B cell (primary cell): ENCODE measurements around the gene DENND1C. TPM values are rescaled to one million over a fixed set of nuclear protein-coding genes. Genes with fewer than 3 reads are reported as not detected.

Experiments
- ATAC-seq: fragments of 200-7000 bp; cut with Tn5 transposase; one replicate; pipeline ENCODE4 v1.10.0; 2021; ENCODE audit warnings: low read depth, mild to moderate bottlenecking, moderate number of reproducible peaks, moderate library complexity
- CTCF ChIA-PET: fragments of 350-600 bp; sonication (Branson Sonifier 250); formaldehyde crosslinking; loops from one replicate; lab custom pipeline; 2021; ENCODE audit warnings: antibody characterized with exemption, inconsistent platforms; lab: Charles Lee
- POLR2A ChIA-PET: fragments of 350-600 bp; sonication (Branson Sonifier 250); formaldehyde crosslinking; loops from one replicate; lab custom pipeline; 2021; ENCODE audit warnings: antibody characterized with exemption; lab: Charles Lee
- DNase-seq: peaks from one replicate; pipeline ENCODE4 v3.0.0; 2013
- H2AFZ ChIP-seq: 2 replicates; pipeline ENCODE4 v1.6.1; 2012; ENCODE audit warnings: mild to moderate bottlenecking, low read depth, low read length; ENCODE audit not compliant: insufficient read depth, poor library complexity, severe bottlenecking
- H3K27ac ChIP-seq, 2 donors: 1 replicate in 1 of 2; 2 replicates in 1 of 2; pipeline ENCODE4 v1.5.1; 2012 to 2013; ENCODE audit warnings: low read length in 2 of 2, mild to moderate bottlenecking in 2 of 2, moderate library complexity in 1 of 2
- H3K27me3 ChIP-seq, 4 experiments: fragments of 200-600 bp in 1 of 4; sonication (generic) in 1 of 4; replicated peaks in 1 of 4; 1 replicate in 2 of 4; 2 replicates in 2 of 4; pipeline versions ENCODE4 v1.6.1 to v1.7.0; 2013 to 2016; ENCODE audit warnings: low read length in 3 of 4, mild to moderate bottlenecking in 2 of 4, mixed read lengths in 1 of 4, moderate library complexity in 1 of 4; ENCODE audit not compliant: insufficient read depth in 4 of 4, control insufficient read depth in 3 of 4; ENCODE audit errors: control extremely low read depth in 1 of 4
- H3K36me3 ChIP-seq, 2 experiments: replicated peaks in 1 of 2; 1 replicate in 1 of 2; 2 replicates in 1 of 2; pipeline versions ENCODE4 v1.6.1 to v1.7.1; 2013; ENCODE audit warnings: low read length in 1 of 2; ENCODE audit not compliant: insufficient read depth in 2 of 2, control insufficient read depth in 1 of 2; ENCODE audit errors: control extremely low read depth in 1 of 2, extremely low read depth in 1 of 2
- H3K4me1 ChIP-seq, 2 donors: fragments of 200-600 bp in 1 of 2; sonication (generic) in 1 of 2; 1 replicate in 1 of 2; 2 replicates in 1 of 2; pipeline versions ENCODE4 v1.5.1 to v1.6.1; 2013 to 2017; ENCODE audit warnings: low read length in 2 of 2; ENCODE audit not compliant: control insufficient read depth in 2 of 2, insufficient read depth in 2 of 2
- H3K4me2 ChIP-seq: replicated peaks from 2 replicates; pipeline ENCODE3; 2012; ENCODE audit warnings: mild to moderate bottlenecking, low read depth, low read length; ENCODE audit not compliant: poor library complexity, severe bottlenecking
- H3K4me3 ChIP-seq, 5 experiments: fragments of 200-600 bp in 1 of 5; sonication (generic) in 1 of 5; 1 replicate in 3 of 5; 2 replicates in 2 of 5; pipeline versions ENCODE4 v1.5.1 to v1.7.0; 2011 to 2016; ENCODE audit warnings: low read length in 4 of 5, mild to moderate bottlenecking in 4 of 5, low read depth in 2 of 5, control low read depth in 1 of 5, moderate library complexity in 1 of 5; ENCODE audit not compliant: insufficient read depth in 1 of 5; ENCODE audit errors: control extremely low read depth in 1 of 5, extremely low read depth in 1 of 5
- H3K79me2 ChIP-seq: fragments of 200-600 bp; sonication (generic); one replicate; pipeline ENCODE4 v1.6.0; 2016; ENCODE audit warnings: low read length; ENCODE audit not compliant: control insufficient read depth, insufficient read depth
- H3K9ac ChIP-seq: fragments of 200-600 bp; sonication (generic); 2 replicates; pipeline ENCODE4 v1.6.1; 2017; ENCODE audit warnings: mild to moderate bottlenecking, low read length, moderate library complexity
- H3K9me3 ChIP-seq, 3 donors: one replicate each; pipeline versions ENCODE4 v1.6.1 to v1.7.1; 2013; ENCODE audit warnings: low read length in 2 of 3; ENCODE audit not compliant: control insufficient read depth in 2 of 3, insufficient read depth in 1 of 3; ENCODE audit errors: control extremely low read depth in 1 of 3
- H4K20me1 ChIP-seq: 2 replicates; pipeline ENCODE4 v1.6.0; 2012; ENCODE audit warnings: mild to moderate bottlenecking, low read length; ENCODE audit not compliant: insufficient read depth, control insufficient read depth, poor library complexity, severe bottlenecking
- H3K27ac Mint-ChIP-seq: one replicate; pipeline ENCODE4 v1.8.0; 2021; ENCODE audit warnings: mixed read lengths
- H3K27me3 Mint-ChIP-seq: one replicate; pipeline ENCODE4 v1.8.0; 2021; ENCODE audit warnings: mixed read lengths
- H3K4me1 Mint-ChIP-seq: one replicate; pipeline ENCODE4 v1.8.0; 2021; ENCODE audit warnings: mixed read lengths
- H3K4me3 Mint-ChIP-seq: one replicate; pipeline ENCODE4 v1.8.0; 2021; ENCODE audit warnings: mixed read lengths
- H3K9me3 Mint-ChIP-seq: one replicate; pipeline ENCODE4 v1.8.0; 2022; ENCODE audit warnings: mixed read lengths; ENCODE audit not compliant: insufficient read depth
- CTCF ChIP-seq: fragments of 200-600 bp; IDR thresholded peaks from one replicate; pipeline ENCODE4 v1.8.0; 2022; ENCODE audit warnings: antibody characterized with exemption, mild to moderate bottlenecking
- EZH2 ChIP-seq: IDR thresholded peaks from 2 replicates; pipeline ENCODE4 v1.6.1; 2012; ENCODE audit warnings: borderline replicate concordance, low read depth, mild to moderate bottlenecking, moderate library complexity, low read length; ENCODE audit not compliant: insufficient read depth, poor library complexity, severe bottlenecking
- WGBS: methylation state at CpG from one replicate; pipeline ENCODE4 v1.1.5; 2013; ENCODE audit warnings: missing lambda C conversion rate; ENCODE audit not compliant: insufficient coverage; 5-methylcytosine and 5-hydroxymethylcytosine counted together
- intact Hi-C: fragments of 100-400 bp; cut with micrococcal nuclease; formaldehyde crosslinking; loops from one replicate; pipeline ENCODE4 v1.10.0; 2022
- polyA plus RNA-seq: library from polyadenylated mRNA; depleted of rRNA; stranded (reverse); fragments of >200 nt; gene quantifications from 2 replicates; pipeline ENCODE4 v1.2.3, GENCODE V29; 2012
- total RNA-seq, 2 donors: library from RNA; stranded (reverse); fragments of 120-200 nt in 1 of 2; gene quantifications; 1 replicate in 1 of 2; 2 replicates in 1 of 2; pipeline versions ENCODE4 v1.2.3 to v1.2.4, GENCODE V29; 2013 to 2022

Gene DENND1C
- total and polyA plus RNA-seq, 2 donors (not counting 1 experiment from before 2014, with no cell fraction given) = 119 to 132 TPM

- intact Hi-C loops = no loop called here
- no peak overlapping the region for H3K27ac ChIP-seq
- Mint-ChIP-seq H3K27ac (no peak overlapping the region), H3K4me1 (no peaks in the 10 kb centered on the region), H3K27me3 (no peaks in the 10 kb centered on the region), H3K4me3 (no peak overlapping the region), H3K9me3 (no peaks in the 10 kb centered on the region)
- no peak for TF ChIP-seq EZH2
- TF ChIP-seq CTCF = no peak
- H3K4me2 ChIP-seq = no peak overlapping the region
- ChIA-PET POLR2A (no interaction called here), CTCF (interaction anchor here (0.7 kb wide), 1 partner anchor 176 kb away, joined by 3 read pairs; no protein-coding TSS in a partner anchor)
- H3K27me3 ChIP-seq = no peaks in the 10 kb centered on the region
- ATAC-seq = no peak
- H3K4me3 ChIP-seq = no peak overlapping the region
- H3K9me3 ChIP-seq = peaks cover 0 to 6% (median 0%) of the 10 kb centered on the region in 3 donors
- no peaks in the 10 kb centered on the region for H3K79me2 ChIP-seq
- no peaks in the 10 kb centered on the region for H3K36me3 ChIP-seq
- DNase-seq = no peak
- 97% methylated on average over 11 of the region's 11 CpGs for WGBS
- peaks cover 0 to 5% of the 10 kb centered on the region in 2 donors for H3K4me1 ChIP-seq
- no peak overlapping the region for H2AFZ ChIP-seq
- H4K20me1 ChIP-seq = no peaks in the 10 kb centered on the region
- H3K9ac ChIP-seq = no peak overlapping the region
These were observed 49.7 kb downstream of the DENND1C start for GRCh38 chr19:6431891-6432290.

- H4K20me1 ChIP-seq = no peaks in the 10 kb centered on the region
- H3K79me2 ChIP-seq = no peaks in the 10 kb centered on the region
- Mint-ChIP-seq H3K27ac (no peak overlapping the region), H3K9me3 (no peaks in the 10 kb centered on the region), H3K27me3 (no peaks in the 10 kb centered on the region), H3K4me3 (no peak overlapping the region), H3K4me1 (peaks cover 9% of the 10 kb centered on the region)
- no peak overlapping the region for H3K4me2 ChIP-seq
- H3K4me3 ChIP-seq = no peak overlapping the region
- POLR2A ChIA-PET = no interaction called here
- H3K9ac ChIP-seq = no peak overlapping the region
- H2AFZ ChIP-seq = peak overlapping the region; percentile 74
- intact Hi-C loops = no loop called here
- ATAC-seq (no peak), DNase-seq (peak; percentile 21)
- WGBS = 64% methylated on average over 18 of the region's 20 CpGs
- CTCF ChIA-PET = no interaction called here
- H3K9me3 ChIP-seq = peaks cover 0 to 19% (median 0%) of the 10 kb centered on the region in 3 donors
- no peaks in the 10 kb centered on the region for H3K36me3 ChIP-seq
- H3K27me3 ChIP-seq = no peaks in the 10 kb centered on the region
- no peak overlapping the region for H3K27ac ChIP-seq
- H3K4me1 ChIP-seq = peaks cover 7 to 17% of the 10 kb centered on the region in 2 donors
- TF ChIP-seq CTCF (no peak), EZH2 (no peak)
These were observed 52.0 kb downstream of the DENND1C start for GRCh38 chr19:6429419-6430221.
